Hippocampal formation (tissue), 2 donors: ENCODE data around the gene RPS8.
A peak's percentile ranks its signal among the peaks of the same experiment; 100 is the strongest.
"Not testable (repeated sequence)": the region's sequence is repeated elsewhere in the genome, so short reads cannot be mapped to it uniquely, and the experiment has no call there.

Experiments used
- DNase-seq, 2 donors: peaks; one replicate each; lab custom pipeline; 2025; lab: John Stamatoyannopoulos, UW

The RPS8 gene

DNA sequence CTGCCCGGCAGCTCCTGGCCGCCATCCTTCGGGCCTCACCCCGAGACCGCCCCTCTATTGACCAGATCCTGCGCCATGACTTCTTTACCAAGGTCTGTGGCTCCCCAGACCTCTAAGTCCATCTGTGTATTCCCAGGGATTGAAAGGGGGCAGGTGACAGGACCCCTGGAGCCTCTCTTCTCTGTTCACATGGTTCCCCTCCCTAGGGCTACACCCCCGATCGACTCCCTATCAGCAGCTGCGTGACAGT, 27.6 kb downstream of the RPS8 start:
- DNase-seq = no peak

DNA sequence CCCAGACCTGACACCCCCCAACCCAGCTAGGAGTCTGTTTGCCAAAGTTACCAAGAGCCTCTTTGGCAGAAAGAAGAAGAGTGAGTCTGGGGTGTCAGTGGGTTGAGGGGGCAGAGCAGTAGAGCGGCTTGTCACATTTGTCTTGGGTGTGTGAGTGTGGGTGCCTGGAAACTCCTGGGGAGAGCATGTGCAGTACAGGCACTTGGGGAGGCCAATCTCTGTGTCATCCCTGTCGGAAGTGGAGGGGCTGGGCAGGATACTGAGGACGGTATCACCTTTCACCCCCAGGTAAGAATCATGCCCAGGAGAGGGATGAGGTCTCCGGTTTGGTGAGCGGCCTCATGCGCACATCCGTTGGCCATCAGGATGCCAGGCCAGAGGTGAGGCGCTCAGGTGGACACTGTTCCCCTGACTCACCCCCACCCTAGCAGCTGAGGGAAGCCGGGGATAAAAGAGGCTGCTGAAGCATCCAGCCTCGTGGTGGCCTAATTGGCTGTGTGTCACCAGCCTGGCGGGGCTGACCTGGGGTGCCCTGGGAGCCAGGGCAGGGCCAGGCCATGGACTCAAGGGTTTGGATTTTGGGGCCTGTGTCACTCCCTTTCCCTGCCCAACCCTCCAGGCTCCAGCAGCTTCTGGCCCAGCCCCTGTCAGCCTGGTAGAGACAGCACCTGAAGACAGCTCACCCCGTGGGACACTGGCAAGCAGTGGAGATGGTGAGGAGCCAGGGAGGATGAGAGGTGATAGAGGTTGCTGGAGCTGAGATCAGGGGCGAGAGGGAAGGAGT, 28.2 kb downstream of the RPS8 start:
- DNase-seq = no peak

DNA sequence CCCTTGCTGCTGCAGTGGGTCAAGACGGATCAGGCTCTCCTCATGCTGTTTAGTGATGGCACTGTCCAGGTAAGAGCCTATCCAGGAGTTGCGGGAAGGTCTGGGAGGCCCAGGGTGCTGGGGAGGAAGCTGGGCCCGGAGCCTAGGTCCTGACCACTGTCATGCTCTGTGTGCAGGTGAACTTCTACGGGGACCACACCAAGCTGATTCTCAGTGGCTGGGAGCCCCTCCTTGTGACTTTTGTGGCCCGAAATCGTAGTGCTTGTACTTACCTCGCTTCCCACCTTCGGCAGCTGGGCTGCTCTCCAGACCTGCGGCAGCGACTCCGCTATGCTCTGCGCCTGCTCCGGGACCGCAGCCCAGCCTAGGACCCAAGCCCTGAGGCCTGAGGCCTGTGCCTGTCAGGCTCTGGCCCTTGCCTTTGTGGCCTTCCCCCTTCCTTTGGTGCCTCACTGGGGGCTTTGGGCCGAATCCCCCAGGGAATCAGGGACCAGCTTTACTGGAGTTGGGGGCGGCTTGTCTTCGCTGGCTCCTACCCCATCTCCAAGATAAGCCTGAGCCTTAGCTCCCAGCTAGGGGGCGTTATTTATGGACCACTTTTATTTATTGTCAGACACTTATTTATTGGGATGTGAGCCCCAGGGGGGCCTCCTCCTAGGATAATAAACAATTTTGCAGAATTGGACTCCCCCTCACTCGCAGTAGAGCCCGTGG, 30.1 kb downstream of the RPS8 start:
- DNase-seq = no peak

DNA sequence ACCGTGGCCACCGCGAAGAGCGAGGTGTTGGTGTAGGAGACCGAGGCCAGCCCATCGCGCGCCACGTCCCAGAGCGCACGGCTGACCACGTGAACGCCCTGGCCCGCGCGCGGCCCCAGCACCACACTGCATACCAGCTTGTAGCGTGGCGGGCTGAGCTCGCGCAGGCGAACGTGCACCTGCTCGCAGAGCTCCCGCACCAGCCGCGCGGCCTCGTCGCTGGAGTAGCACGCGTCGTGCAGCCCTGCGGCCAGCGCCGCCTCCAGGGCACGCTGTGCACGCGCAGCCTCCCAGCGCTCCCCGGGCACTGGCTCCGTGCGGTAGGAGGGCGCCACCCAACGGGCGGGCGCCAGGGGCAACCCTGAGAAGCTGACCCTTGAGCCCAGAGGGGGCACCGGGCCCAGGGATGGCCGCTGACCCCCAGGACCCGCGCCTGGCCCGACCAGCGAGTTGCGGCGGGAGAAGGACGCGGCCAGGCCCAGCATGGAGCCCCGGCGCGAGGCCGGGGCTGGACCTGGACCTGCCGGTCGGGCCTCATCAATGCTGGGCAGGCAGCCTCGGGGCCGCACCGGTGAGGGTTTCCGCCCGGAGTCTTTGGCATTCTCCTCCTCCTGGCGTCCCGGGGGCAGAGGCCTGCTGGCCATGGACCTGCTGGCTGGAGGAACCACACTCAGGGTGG, 30.8 kb downstream of the RPS8 start:
- no peak for DNase-seq

DNA sequence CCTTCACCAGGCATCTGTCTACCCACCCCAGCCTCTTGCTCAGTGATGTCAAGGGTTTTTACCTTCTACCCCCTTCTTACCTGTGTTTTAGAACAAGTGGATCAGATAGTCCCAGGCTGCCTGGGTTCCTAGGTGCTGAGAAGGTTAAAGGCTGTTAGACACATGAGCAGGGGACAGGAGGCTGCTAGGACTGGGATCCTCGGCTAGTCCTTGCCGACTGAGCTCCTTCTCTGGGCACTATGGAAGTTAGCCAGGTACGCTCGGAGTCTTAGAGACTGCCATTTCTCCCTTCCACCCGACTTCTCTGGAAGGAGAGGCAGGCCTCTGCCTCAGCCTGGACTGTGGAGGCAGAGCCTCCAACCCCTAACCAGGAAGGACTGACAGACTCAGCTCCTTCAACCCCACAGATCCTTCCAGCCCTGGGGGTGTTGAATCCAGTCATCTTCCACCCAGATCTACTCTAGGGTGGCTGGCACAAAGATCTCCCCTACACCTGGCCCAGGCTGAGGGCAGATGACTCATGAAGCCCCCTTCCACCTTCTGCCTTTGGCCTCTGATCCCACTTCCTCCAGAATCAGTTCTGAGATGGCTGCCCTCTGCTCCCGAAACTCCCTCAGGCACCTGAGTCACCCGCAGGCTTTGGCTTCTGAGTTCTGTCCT, 31.5 kb downstream of the RPS8 start, which contains the start of gene DYNLT4:
Gene DYNLT4 (minus strand): TSS at position 648 of the 660 bp plus-strand sequence. CDS start 683 bp downstream, outside the sequence.
- DNase-seq = no peak

DNA sequence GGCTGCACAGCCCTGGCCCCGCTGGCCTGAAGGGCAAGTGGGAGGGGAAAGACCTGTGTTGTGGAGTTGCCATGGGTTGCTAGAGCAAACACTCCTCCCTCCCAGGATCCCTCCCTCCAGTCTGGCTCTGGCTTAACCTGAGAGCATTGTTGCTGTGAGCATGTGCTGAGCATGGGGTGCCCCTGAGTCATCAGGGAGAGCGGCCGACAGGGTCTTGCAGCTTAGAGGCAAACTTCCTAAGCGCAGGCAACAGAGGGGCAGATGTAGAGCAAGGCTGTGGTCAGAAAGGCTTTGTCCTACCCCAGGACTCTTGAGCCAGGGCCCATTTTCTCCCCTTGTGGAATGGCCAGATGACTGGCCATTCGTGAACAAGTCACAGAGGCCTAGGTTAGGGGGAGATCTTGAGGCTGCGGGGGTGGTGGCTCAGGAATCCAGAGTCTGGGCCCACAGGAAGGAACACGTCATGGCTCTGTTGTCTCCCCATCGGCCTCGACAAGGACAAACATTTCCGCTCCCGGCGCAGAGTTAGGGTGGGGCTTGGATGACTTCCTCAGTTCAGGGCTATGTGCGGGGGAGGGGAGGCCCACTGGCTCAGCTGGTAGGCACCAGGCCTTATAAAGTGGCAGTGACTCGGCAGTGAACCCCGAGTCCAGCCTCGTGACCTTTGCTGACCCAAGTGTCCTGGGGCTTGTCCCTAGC, 32.2 kb downstream of the RPS8 start:
- peak; percentile 47 to 69 for DNase-seq

DNA sequence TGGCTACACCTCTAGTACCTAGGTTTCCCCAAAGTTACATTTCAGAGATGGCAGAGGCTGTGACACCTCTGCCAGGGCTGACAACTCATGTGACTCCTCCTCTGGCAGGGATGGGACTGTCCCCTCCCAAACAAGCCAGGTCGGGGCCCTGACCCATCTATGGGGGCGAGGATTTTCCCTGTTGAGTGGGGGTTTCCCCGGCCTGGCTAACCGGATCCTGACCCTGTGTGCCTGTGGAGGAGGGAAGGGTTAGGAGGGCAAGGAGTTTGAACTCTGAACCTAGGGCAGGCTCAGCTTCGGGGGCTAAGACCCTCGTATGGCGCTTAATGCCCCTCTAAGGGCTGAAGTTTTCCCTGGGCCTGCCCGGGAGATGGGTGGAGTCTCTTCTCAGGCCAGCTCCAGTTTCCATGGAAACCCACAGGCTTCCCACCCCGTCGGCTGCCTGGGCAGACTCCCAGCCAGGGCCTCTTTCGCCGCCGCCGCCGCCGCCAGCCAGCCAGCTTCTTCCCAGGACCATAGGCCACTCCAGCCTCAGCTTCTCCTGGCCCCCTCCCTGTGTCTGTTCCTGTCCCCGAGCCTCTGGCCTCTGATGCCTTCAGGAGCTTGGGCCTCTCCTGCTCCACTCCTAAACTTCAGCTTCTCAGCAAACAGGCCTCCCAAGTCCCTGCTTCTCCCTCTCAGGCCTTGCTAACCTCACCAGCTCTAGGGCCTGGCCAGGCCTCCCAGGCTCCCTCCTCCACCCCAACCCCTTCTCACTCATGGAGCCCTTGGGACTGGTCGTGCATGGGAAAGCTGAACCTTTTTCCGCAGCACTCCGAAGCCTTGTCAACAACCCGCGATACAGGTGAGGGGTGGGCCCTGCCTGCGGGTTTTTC, 33.0 kb downstream of the RPS8 start, which contains the start of gene BTBD19:
Gene BTBD19 (plus strand): TSS at position 461 of the 875 bp plus-strand sequence. CDS start 298 bp downstream, at position 759.
- DNase-seq = peak; percentile 57 to 70

DNA sequence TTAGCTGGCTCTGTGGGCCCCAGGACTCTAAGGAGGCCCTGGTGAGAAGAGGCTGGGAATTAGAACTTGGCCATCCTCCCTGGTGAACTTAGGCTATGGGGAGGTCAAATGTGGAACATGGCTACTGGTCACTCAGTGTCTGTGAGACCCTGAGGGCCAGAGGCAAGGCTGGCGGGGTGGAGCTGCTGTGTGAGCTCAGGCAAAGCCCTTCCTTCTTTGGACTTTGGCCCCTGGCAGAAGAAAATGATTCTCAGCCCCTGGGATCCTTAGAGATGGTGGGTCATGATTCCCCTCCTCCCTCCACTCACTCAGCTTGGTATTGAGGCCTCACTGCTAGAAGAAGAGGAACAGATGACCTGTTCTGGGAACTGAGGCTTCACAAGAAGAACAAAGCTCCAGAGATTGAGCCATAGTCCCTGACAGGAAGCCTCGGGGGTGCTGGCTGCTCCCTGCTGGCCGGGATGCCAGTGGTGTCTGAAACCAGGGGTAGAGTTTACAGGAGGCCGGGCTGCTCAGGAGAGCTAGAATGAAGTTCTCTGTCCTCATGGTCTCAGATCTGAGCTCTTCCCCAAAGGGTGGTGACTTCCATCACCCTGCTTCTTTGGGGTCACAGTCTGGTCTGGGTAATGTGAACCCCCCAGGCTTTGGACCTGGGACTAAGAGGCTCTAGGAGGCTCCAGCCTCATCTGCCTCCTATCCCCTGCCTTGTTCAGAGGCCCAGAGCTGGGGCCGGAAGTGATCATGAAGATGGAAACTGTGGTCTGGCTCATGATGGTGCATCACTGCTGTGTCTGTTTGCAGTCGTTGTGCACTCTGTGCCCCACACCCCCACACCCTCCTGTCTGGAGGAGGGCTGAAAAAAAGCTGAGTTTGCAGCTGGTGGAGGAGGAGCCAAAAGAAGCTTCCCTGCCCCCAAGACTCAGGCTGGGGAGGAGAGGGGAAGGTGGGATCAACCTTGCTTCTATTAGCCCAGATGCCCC, 33.9 kb downstream of the RPS8 start:
- DNase-seq = peak in 1 of 2 donors; percentile 33

DNA sequence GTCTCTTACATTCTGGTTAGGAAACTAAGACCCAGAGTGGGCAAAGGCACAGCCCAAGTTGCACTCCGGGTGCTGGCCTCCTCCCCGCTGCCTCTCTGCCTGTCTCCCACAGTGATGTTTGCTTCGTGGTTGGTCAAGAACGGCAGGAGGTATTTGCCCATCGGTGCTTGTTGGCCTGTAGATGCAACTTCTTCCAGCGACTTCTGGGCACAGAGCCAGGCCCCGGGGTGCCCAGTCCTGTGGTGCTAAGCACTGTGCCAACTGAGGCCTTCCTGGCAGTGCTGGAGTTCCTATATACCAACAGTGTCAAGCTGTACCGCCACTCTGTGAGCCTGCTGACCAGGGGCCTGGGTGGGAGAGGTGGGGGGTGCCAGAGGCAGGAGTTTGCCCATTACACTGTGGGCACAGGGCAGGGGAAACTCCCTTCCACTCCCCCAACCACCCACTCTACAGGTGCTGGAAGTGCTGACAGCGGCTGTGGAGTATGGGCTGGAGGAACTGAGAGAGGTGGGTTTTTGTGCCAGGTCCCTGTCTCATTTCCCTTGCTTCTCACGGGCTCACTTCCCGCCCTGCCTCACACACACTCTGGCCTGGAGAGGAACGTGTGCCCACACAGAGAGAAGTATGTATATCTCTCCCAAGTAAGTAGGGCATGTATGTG, 34.9 kb downstream of the RPS8 start:
- peak in 1 of 2 donors; percentile 38 for DNase-seq

DNA sequence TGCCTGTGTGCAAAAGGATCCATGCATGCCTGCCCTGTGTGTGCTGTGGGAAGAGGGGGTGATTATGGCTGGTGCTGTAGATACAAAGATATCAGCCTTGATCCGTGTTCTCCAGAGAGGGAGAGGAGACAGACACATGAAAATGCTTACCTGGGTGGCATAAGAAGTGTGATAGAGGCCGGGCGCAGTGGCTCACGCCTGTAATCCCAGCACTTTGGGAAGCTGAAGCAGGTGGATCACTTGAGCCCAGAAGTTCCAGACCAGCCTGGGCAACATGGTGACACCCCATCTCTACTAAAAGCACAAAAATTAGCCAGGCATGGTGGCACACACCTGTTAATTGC, 35.4 kb downstream of the RPS8 start:
- not testable (repeated sequence) for DNase-seq

DNA sequence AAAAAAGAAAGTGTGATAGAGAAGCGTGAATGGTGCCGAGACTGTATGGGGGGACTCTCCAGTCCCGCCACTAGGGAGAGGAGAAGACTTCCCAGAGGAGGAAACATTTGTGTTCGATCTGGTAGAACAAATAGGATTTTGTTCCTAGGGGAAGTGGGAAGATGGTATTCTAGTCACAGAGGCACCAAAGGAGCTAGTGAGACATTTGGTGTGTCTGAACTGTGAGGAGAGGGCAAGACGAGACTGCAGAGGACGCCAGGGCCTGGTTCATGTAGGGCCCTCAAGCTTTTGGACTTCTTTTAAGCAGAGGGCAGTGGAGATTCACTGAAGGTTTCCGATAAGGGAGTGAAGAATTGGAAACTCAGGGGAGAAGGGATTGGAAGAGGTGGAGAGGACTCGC, 35.9 kb downstream of the RPS8 start:
- no peak for DNase-seq

DNA sequence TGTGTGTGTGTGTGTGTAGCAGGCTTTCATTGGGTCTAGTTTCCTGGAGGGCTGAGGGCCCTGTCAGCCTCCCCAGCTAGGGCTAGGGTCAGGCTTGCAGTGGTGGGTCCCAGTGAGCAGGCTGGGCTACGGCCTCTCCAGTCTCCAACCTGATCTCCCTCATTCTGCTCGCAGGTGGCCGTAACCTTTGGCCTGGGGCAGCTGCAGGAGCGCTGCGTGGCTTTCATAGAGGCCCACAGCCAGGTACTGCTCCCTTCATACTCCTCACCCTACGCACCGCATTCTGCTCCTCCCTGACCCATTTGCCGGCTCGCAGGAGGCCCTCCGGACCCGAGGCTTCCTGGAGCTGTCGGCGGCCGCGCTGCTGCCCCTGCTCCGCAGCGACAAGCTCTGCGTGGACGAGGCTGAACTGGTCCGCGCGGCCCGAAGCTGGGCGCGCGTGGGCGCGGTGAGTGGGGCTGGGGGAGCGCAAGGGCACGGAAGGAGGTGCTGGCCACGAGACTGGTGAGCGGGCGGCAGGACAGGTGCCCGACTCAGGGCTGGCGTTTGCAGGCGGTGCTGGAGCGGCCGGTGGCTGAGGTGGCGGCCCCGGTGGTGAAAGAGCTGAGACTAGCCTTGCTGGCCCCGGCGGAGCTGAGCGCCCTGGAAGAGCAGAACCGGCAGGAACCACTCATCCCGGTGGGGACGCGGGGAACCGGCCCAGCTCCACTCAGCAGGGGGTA, 37.6 kb downstream of the RPS8 start:
- no peak for DNase-seq

DNA sequence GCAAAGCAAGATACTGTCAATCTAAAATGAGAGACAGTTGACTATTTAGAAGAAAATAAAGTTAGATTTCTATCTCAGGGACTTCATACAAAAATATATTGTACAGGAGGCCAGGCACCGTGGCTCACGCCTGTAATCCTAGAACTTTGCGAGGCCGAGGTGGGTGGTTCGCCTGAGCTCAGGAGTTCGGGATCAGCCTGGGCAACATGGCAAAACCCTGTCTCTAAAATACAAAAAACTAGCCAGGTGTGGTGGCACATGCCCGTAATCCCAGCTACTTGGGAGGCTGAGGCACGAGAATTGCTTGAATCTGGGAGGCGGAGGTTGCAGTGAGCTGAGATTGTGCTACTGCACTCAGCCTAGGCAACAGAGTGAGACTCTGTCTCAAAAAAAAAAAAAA, 40.6 kb downstream of the RPS8 start:
- not testable (repeated sequence) for DNase-seq

DNA sequence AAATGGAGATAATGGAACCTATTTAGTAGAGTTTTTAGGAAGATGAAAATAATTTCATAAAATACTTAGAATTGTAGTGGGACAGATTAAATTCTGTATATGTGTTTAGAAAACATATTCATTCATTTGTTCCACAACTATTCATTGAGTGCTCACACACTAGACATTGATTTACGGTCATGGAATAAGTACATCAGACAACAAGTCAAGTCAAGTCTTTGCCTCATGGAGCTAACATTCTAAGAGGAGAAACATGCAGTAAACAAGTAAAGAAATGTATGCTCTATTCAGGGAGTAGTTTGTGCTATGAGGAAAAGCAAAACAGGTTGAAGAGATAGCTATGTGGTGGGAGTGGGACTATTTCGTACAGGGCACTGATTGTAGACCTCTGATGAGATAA, 42.0 kb downstream of the RPS8 start:
- DNase-seq = no peak

DNA sequence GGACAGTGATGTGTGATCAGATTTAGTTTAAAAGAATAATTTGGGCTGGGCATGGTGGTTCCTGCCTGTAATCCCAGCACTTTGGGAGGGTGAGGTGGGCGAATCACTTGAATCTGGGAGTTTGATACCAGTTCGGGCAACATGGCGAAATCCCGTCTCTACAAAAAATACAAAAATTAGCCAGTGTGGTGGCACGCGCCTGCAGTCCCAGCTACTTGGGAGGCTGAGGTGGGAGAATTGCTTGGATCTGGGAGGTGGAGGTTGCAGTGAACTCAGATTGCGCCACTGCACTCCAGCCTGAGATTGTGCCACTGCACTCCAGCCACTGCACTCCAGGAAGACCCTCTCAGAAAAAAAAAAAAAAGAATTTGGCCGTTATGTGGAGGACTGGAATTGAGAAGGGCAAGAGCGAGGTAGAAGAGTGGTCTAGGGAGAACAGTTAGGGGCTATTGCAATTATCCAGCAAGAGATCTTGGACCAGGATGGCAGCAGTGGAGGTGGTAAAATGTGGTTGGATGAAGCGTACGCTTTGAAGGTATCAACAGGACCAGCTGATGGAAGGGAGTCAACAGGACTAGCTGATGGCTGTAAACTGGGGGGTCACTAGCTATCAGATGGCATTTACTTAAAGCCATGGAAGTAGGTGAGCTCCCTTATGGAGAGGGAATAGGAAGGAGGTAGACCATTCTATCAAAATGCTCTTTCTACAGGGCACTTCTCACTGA, 42.6 kb downstream of the RPS8 start:
- DNase-seq = no peak

DNA sequence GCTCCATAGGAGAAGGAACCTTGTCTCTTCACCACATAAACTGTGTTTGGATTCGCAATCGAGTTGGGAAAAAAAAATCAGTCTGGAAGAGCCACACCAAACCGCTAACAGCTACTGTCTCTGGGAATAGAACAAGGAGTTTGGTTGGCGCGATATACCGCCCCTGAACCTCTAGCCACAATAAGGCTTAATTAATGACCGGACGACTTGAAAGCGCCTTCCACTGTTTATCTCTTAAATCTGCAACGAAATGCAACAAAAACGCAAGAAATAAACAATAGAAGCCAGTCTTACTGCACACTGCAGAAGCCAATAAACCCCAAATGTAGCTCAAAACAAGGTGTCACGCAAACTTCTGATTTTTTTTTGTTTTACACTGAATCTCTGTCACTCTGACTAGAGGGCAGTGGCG, 43.9 kb downstream of the RPS8 start:
- no peak for DNase-seq

DNA sequence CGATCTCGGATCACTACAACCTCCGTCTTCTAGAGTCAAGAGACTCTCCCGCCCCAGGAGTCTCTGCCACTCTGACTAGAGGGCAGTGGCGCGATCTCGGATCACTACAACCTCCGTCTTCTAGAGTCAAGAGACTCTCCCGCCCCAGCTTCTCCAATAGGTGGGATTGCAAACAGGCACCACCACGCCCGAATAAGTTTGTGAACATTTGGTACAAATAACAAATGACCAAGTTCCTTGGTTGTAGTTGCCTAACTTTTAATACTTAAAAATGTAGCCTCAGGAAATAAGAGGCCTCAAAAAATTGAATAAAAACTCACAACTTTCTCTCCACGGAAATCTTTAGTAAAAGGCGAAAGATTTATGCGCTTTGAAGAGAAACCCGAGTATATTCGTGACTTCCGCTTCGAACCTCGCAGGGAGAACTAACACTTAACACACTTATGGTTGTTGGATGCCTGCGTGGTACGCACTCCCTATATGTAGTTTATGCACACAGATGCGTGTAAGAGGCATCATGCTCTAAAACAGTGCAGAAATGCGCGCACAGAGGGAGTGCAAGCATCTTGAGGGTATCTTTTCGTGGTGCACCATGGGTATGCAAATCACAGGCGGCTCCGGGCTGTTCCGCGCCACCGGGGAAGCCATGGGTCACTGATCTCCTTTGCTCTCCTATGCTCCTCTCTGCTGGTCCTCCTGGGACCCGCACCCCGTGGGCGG, 44.4 kb downstream of the RPS8 start:
- DNase-seq = peak; percentile 59 to 62
